ENCODE measurements around the gene MS4A15.

DNA sequence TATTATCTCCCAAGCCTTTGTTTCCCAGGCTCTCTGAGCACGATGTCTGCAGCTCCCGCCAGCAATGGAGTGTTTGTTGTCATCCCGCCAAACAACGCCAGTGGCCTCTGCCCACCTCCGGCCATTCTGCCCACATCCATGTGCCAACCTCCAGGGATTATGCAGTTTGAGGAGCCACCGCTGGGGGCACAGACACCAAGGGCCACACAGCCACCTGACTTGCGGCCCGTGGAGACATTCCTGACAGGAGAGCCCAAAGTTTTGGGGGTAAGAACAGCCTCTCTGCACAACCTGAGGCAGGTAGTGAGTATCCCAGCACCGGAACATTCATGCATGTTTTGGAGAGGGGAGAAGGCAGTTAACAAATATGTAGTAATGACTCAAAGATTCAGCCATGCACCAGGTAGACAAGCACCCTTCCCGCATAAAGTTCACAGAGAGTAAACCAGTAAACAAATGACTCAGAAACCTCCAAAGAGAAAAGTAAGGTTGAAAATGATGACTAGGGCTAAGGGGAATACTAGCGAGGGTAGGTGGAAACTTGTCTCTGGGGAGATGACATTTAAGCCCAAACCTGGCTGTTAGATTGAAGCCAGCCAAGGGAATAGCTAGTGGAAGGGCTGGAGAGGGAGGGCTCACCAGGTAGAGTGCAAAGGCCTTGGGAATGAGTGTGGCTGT lies 7.2 kb downstream of the MS4A15 start:
- TF ChIP-seq ZFP30 (CRISPR knock-in tag; IDR thresholded peaks at IDR 0.05) (no peak), ESRRG (CRISPR knock-in tag; IDR thresholded peaks at IDR 0.05) (no peak), TOX (CRISPR knock-in tag; IDR thresholded peaks at IDR 0.05; ENCODE audit: borderline replicate concordance) (no peak), ZFP3 (CRISPR knock-in tag; IDR thresholded peaks at IDR 0.05) (no peak), RARB (CRISPR knock-in tag; IDR thresholded peaks at IDR 0.05) (no peak), ZNF565 (CRISPR knock-in tag; conservative IDR thresholded peaks at IDR 0.05; ENCODE audit: low read depth) (no peak), ZNF8 (CRISPR knock-in tag; IDR thresholded peaks at IDR 0.05) (no peak), ZNF70 (CRISPR knock-in tag; IDR thresholded peaks at IDR 0.05) (no peak)
- TF ChIP-seq, protein P1, sequence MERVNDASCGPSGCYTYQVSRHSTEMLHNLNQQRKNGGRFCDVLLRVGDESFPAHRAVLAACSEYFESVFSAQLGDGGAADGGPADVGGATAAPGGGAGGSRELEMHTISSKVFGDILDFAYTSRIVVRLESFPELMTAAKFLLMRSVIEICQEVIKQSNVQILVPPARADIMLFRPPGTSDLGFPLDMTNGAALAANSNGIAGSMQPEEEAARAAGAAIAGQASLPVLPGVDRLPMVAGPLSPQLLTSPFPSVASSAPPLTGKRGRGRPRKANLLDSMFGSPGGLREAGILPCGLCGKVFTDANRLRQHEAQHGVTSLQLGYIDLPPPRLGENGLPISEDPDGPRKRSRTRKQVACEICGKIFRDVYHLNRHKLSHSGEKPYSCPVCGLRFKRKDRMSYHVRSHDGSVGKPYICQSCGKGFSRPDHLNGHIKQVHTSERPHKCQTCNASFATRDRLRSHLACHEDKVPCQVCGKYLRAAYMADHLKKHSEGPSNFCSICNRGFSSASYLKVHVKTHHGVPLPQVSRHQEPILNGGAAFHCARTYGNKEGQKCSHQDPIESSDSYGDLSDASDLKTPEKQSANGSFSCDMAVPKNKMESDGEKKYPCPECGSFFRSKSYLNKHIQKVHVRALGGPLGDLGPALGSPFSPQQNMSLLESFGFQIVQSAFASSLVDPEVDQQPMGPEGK (CRISPR knock-in tag; IDR thresholded peaks at IDR 0.05; ENCODE audit: borderline replicate concordance), result no peak
- TF ChIP-seq, protein P2, sequence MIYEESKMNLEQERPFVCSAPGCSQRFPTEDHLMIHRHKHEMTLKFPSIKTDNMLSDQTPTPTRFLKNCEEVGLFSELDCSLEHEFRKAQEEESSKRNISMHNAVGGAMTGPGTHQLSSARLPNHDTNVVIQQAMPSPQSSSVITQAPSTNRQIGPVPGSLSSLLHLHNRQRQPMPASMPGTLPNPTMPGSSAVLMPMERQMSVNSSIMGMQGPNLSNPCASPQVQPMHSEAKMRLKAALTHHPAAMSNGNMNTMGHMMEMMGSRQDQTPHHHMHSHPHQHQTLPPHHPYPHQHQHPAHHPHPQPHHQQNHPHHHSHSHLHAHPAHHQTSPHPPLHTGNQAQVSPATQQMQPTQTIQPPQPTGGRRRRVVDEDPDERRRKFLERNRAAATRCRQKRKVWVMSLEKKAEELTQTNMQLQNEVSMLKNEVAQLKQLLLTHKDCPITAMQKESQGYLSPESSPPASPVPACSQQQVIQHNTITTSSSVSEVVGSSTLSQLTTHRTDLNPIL (CRISPR knock-in tag; IDR thresholded peaks at IDR 0.05; ENCODE audit: low read depth), result no peak
